Stimulated activated CD8-positive, alpha-beta memory T cell treated with anti-CD3 and anti-CD28 coated beads, Interleukin-4, amount 100 ng/mL, for 1 hour (primary cell): ENCODE measurements around the gene OR2A25.
"Not testable (repeated sequence)": the region's sequence is repeated elsewhere in the genome, so short reads cannot be mapped to it uniquely, and the experiment has no call there.

Experiments used
- DNase-seq, 2 donors: peaks; one replicate each; pipeline ENCODE4 v3.0.0-alpha.2; 2020; ENCODE audit warnings: low read depth in 2 of 2, low spot score in 1 of 2

OR2A25 gene

GRCh38 chr7:144069511-144069910 lies at the start of gene OR2A25:
Gene OR2A25, plus strand, starts transcription at chr7:144069811. Its CDS starts 4,409 bp downstream, at chr7:144074220.
- no peak for DNase-seq

GRCh38 chr7:144020340-144020739 lies 49.3 kb upstream of the OR2A25 start:
- no peak for DNase-seq

- DNase-seq = no peak
Observed at GRCh38 chr7:144022169-144022568, 47.4 kb upstream of the OR2A25 start.

- no peak for DNase-seq
Observed at GRCh38 chr7:144023171-144023827, 46.3 kb upstream of the OR2A25 start.

GRCh38 chr7:144024213-144024612 lies 45.4 kb upstream of the OR2A25 start:
- no peak for DNase-seq

GRCh38 chr7:144026203-144026883 lies 43.3 kb upstream of the OR2A25 start:
- DNase-seq = no peak

- DNase-seq = no peak
Observed at GRCh38 chr7:144027070-144027469, 42.5 kb upstream of the OR2A25 start.

GRCh38 chr7:144027974-144028373 lies 41.6 kb upstream of the OR2A25 start:
- no peak for DNase-seq

- DNase-seq = no peak
Observed at GRCh38 chr7:144028547-144028946, 41.1 kb upstream of the OR2A25 start.

- DNase-seq = no peak
Observed at GRCh38 chr7:144032516-144032915, 37.1 kb upstream of the OR2A25 start.

GRCh38 chr7:144032985-144033709 lies 36.5 kb upstream of the OR2A25 start:
- DNase-seq = no peak

GRCh38 chr7:144035385-144035784 lies 34.2 kb upstream of the OR2A25 start:
- no peak for DNase-seq

GRCh38 chr7:144036302-144036885 lies 33.2 kb upstream of the OR2A25 start:
- DNase-seq = no peak

- DNase-seq = no peak
Observed at GRCh38 chr7:144037414-144038035, 32.1 kb upstream of the OR2A25 start.

- no peak for DNase-seq
Observed at GRCh38 chr7:144038887-144039286, 30.7 kb upstream of the OR2A25 start.

- no peak for DNase-seq
Observed at GRCh38 chr7:144048648-144049047, 21.0 kb upstream of the OR2A25 start, which contains the start of gene OR2A5. Gene OR2A5, plus strand, starts transcription at chr7:144048948. Its CDS starts 1,454 bp downstream, at chr7:144050402.

- DNase-seq = no peak
Observed at GRCh38 chr7:144049491-144049890, 20.1 kb upstream of the OR2A25 start.

GRCh38 chr7:144050093-144050492 lies 19.5 kb upstream of the OR2A25 start:
- no peak for DNase-seq

GRCh38 chr7:144050884-144051283 lies 18.7 kb upstream of the OR2A25 start:
- DNase-seq = not testable (repeated sequence)

- no peak for DNase-seq
Observed at GRCh38 chr7:144057954-144058353, 11.7 kb upstream of the OR2A25 start.

- DNase-seq = no peak
Observed at GRCh38 chr7:144063710-144064109, 5.9 kb upstream of the OR2A25 start.
